CD14-positive monocyte (primary cell): ENCODE data around the gene CMTM8. TPM values are rescaled to one million over a fixed set of nuclear protein-coding genes. Genes with fewer than 3 reads are reported as not detected.
A peak's percentile ranks its signal among the peaks of the same experiment; 100 is the strongest.

Experiments
- DNase-seq, 3 donors: peaks; one replicate each; pipeline ENCODE4 v3.0.0-alpha.2; 2011 to 2022
- H2AFZ ChIP-seq: 2 replicates; pipeline ENCODE4 v1.6.0; 2012; ENCODE audit warnings: mild to moderate bottlenecking, low read depth, low read length, inconsistent platforms; ENCODE audit not compliant: insufficient read depth, poor library complexity, severe bottlenecking
- H3K27ac ChIP-seq, 2 donors: 1 replicate in 1 of 2; 2 replicates in 1 of 2; pipeline ENCODE4 v1.5.1; 2012 to 2013; ENCODE audit warnings: low read length in 2 of 2, control low read depth in 1 of 2, inconsistent platforms in 1 of 2, low read depth in 1 of 2, mild to moderate bottlenecking in 1 of 2
- H3K27me3 ChIP-seq, 2 donors: one replicate each; pipeline versions ENCODE4 v1.6.0 to v1.6.1; 2011 to 2013; ENCODE audit warnings: low read length in 2 of 2; ENCODE audit not compliant: control insufficient read depth in 2 of 2, insufficient read depth in 2 of 2
- H3K36me3 ChIP-seq, 2 donors: replicated peaks in 1 of 2; 1 replicate in 1 of 2; 2 replicates in 1 of 2; pipeline versions ENCODE4 v1.5.1 to v1.6.1; 2012 to 2013; ENCODE audit warnings: low read length in 2 of 2, control low read depth in 1 of 2, inconsistent platforms in 1 of 2, mild to moderate bottlenecking in 1 of 2; ENCODE audit not compliant: insufficient read depth in 2 of 2, control insufficient read depth in 1 of 2
- H3K4me1 ChIP-seq, 2 donors: 1 replicate in 1 of 2; 2 replicates in 1 of 2; pipeline versions ENCODE4 v1.5.1 to v1.6.1; 2012 to 2013; ENCODE audit warnings: low read length in 2 of 2, control low read depth in 1 of 2, inconsistent platforms in 1 of 2, mild to moderate bottlenecking in 1 of 2, moderate library complexity in 1 of 2; ENCODE audit not compliant: insufficient read depth in 2 of 2, control insufficient read depth in 1 of 2
- H3K4me2 ChIP-seq: replicated peaks from 2 replicates; pipeline ENCODE3; 2012; ENCODE audit warnings: low read length, moderate library complexity, mild to moderate bottlenecking; ENCODE audit not compliant: poor library complexity, severe bottlenecking; ENCODE audit errors: extremely low read depth
- H3K4me3 ChIP-seq, 3 experiments: fragments of 200-600 bp in 1 of 3; sonication (generic) in 1 of 3; replicated peaks in 1 of 3; 1 replicate in 2 of 3; 2 replicates in 1 of 3; pipeline ENCODE4 v1.5.1; 2011 to 2013; ENCODE audit warnings: low read length in 3 of 3, mild to moderate bottlenecking in 3 of 3, control low read depth in 2 of 3, low read depth in 2 of 3, inconsistent platforms in 1 of 3, moderate library complexity in 1 of 3
- H3K79me2 ChIP-seq: 2 replicates; pipeline ENCODE4 v1.6.0; 2012; ENCODE audit warnings: mild to moderate bottlenecking, control low read depth, inconsistent platforms, low read length, moderate library complexity; ENCODE audit not compliant: insufficient read depth
- H3K9ac ChIP-seq: 2 replicates; pipeline ENCODE4 v1.6.0; 2017; ENCODE audit warnings: low read length, mild to moderate bottlenecking; ENCODE audit not compliant: insufficient read depth, poor library complexity, severe bottlenecking
- H3K9me3 ChIP-seq, 2 donors: replicated peaks in 1 of 2; 1 replicate in 1 of 2; 2 replicates in 1 of 2; pipeline versions ENCODE4 v1.5.1 to v1.6.1; 2012 to 2013; ENCODE audit warnings: low read length in 2 of 2, control low read depth in 1 of 2; ENCODE audit not compliant: control insufficient read depth in 1 of 2, insufficient read depth in 1 of 2
- H4K20me1 ChIP-seq: 2 replicates; pipeline ENCODE4 v1.6.0; 2012; ENCODE audit warnings: mild to moderate bottlenecking, low read length, control low read depth, moderate library complexity; ENCODE audit not compliant: insufficient read depth
- H3K27ac Mint-ChIP-seq, 7 donors: one replicate each; pipeline ENCODE4 v1.8.0; 2020; ENCODE audit warnings: mild to moderate bottlenecking in 7 of 7, mixed read lengths in 7 of 7, moderate library complexity in 6 of 7, inconsistent platforms in 2 of 7
- H3K27me3 Mint-ChIP-seq, 3 donors: one replicate each; pipeline ENCODE4 v1.8.0; 2021 to 2022; ENCODE audit warnings: low read depth in 3 of 3, mild to moderate bottlenecking in 3 of 3, mixed read lengths in 3 of 3, moderate library complexity in 3 of 3, inconsistent platforms in 1 of 3
- H3K36me3 Mint-ChIP-seq, 2 donors: one replicate each; pipeline ENCODE4 v1.8.0; 2020; ENCODE audit warnings: mixed read lengths in 2 of 2, inconsistent platforms in 1 of 2, mild to moderate bottlenecking in 1 of 2
- H3K4me1 Mint-ChIP-seq: one replicate; pipeline ENCODE4 v1.8.0; 2020; ENCODE audit warnings: mild to moderate bottlenecking, mixed read lengths
- H3K4me3 Mint-ChIP-seq, 2 donors: one replicate each; pipeline ENCODE4 v1.8.0; 2020; ENCODE audit warnings: mild to moderate bottlenecking in 2 of 2, mixed read lengths in 2 of 2, moderate library complexity in 1 of 2
- H3K9me3 Mint-ChIP-seq, 7 donors: one replicate each; pipeline ENCODE4 v1.8.0; 2020 to 2022; ENCODE audit warnings: mixed read lengths in 7 of 7, mild to moderate bottlenecking in 6 of 7, moderate library complexity in 6 of 7, inconsistent platforms in 2 of 7
- WGBS: methylation state at CpG from one replicate; pipeline ENCODE4 v1.1.5; 2013; ENCODE audit warnings: missing lambda C conversion rate; ENCODE audit not compliant: insufficient coverage; 5-methylcytosine and 5-hydroxymethylcytosine counted together
- intact Hi-C, 2 donors: fragments of 100-400 bp; cut with micrococcal nuclease; formaldehyde crosslinking; loops; one replicate each; pipeline versions ENCODE4 v1.15.0 to v1.15.1; 2023
- polyA plus RNA-seq, 3 donors: library from polyadenylated mRNA; depleted of rRNA in 1 of 3; unstranded in 2 of 3; stranded (reverse) in 1 of 3; fragments of 300-500 nt in 2 of 3; fragments of >200 nt in 1 of 3; fragmentation: Illumina TruSeq in 2 of 3; gene quantifications; 1 replicate in 2 of 3; 2 replicates in 1 of 3; pipeline ENCODE4 v1.2.3, GENCODE V29; 2012 to 2021
- TF ChIP-seq, protein P1 (sequence below): fragments of 200-600 bp; IDR thresholded peaks from one replicate; pipeline ENCODE4 v1.8.0; 2022; ENCODE audit warnings: antibody characterized with exemption, mild to moderate bottlenecking

Gene CMTM8
- polyA plus RNA-seq, 3 donors: 0.46 to 2.5 (median 0.94) TPM

DNA sequence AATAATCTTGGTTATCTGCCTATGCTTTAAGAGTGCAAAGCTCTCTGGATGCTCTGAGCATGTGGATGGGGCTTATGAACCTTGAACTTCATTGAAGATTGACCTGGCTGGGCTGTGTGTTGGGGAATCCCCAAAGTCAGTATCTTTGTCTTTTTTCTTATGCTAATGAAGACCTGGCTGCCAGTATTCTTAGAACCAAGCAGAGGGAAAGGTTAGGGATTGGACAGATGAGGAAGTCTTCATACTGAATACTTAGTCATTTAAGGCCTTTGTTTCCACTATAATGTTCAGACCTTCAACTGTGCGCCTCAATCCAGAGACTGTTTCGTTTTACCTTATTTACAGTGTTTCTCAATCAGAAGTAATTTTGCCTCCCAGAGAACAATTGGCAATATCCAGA, 110.7 kb downstream of the CMTM8 start:
- no peak overlapping the region for H3K27ac Mint-ChIP-seq
- peaks cover 0 to 2% (median 0%) of the 10 kb centered on the region in 3 donors for H3K27me3 Mint-ChIP-seq
- Histone ChIP-seq H3K36me3 (no peaks in the 10 kb centered on the region), H3K79me2 (no peaks in the 10 kb centered on the region), H4K20me1 (no peaks in the 10 kb centered on the region), H2AFZ (no peak overlapping the region), H3K9me3 (no peaks in the 10 kb centered on the region), H3K4me1 (no peaks in the 10 kb centered on the region), H3K4me3 (no peak overlapping the region), H3K27me3 (no peaks in the 10 kb centered on the region), H3K27ac (no peak overlapping the region), H3K4me2 (no peak overlapping the region), H3K9ac (no peak overlapping the region)
- no peaks in the 10 kb centered on the region for H3K9me3 Mint-ChIP-seq
- no CpG with 5 or more reads among the region's 2 CpGs for WGBS
- TF ChIP-seq, protein P1, sequence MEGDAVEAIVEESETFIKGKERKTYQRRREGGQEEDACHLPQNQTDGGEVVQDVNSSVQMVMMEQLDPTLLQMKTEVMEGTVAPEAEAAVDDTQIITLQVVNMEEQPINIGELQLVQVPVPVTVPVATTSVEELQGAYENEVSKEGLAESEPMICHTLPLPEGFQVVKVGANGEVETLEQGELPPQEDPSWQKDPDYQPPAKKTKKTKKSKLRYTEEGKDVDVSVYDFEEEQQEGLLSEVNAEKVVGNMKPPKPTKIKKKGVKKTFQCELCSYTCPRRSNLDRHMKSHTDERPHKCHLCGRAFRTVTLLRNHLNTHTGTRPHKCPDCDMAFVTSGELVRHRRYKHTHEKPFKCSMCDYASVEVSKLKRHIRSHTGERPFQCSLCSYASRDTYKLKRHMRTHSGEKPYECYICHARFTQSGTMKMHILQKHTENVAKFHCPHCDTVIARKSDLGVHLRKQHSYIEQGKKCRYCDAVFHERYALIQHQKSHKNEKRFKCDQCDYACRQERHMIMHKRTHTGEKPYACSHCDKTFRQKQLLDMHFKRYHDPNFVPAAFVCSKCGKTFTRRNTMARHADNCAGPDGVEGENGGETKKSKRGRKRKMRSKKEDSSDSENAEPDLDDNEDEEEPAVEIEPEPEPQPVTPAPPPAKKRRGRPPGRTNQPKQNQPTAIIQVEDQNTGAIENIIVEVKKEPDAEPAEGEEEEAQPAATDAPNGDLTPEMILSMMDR: no peak
- peaks cover 5% of the 10 kb centered on the region for H3K4me1 Mint-ChIP-seq
- H3K36me3 Mint-ChIP-seq: no peaks in the 10 kb centered on the region
- intact Hi-C loops: no loop called here
- no peak overlapping the region for H3K4me3 Mint-ChIP-seq
- no peak for DNase-seq

DNA sequence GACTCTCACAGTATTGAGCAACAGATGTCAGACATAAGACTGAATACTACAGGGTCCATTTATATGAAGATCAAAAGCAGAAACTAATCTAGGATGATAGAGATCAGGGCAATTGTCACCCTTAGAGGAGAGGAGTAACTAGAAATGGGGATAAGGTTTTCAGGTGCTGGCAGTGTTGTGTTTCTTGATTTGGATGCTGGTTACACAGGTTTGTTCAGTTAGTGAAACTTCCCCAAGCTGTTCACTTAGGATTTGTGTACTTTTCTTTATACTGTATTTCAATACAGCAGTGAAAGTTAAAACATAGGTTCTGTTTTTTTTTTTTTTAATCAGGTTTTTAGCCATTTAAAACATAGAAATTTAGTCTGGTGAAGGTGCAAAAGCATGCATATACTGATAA, 114.1 kb downstream of the CMTM8 start:
- Histone ChIP-seq H3K4me3 (no peak overlapping the region), H3K9me3 (no peaks in the 10 kb centered on the region), H3K27me3 (no peaks in the 10 kb centered on the region), H2AFZ (no peak overlapping the region), H3K4me1 (no peaks in the 10 kb centered on the region), H3K9ac (no peak overlapping the region), H3K36me3 (no peaks in the 10 kb centered on the region), H3K79me2 (no peaks in the 10 kb centered on the region), H4K20me1 (no peaks in the 10 kb centered on the region), H3K27ac (no peak overlapping the region), H3K4me2 (no peak overlapping the region)
- DNase-seq: peak in 2 of 3 donors; percentile 37 to 38
- no peaks in the 10 kb centered on the region for H3K36me3 Mint-ChIP-seq
- no peak overlapping the region for H3K4me3 Mint-ChIP-seq
- H3K9me3 Mint-ChIP-seq: no peaks in the 10 kb centered on the region
- intact Hi-C loops: no loop called here
- peaks cover 5% of the 10 kb centered on the region for H3K4me1 Mint-ChIP-seq
- TF ChIP-seq, protein P1: no peak
- no peak overlapping the region for H3K27ac Mint-ChIP-seq
- peaks cover 2 to 4% (median 4%) of the 10 kb centered on the region in 3 donors for H3K27me3 Mint-ChIP-seq
